SK-N-SH (cell line): Measurements from ENCODE around the gene FAM131A. TPM values are rescaled to one million over a fixed set of nuclear protein-coding genes. Genes with fewer than 3 reads are reported as not detected.

Source experiments
- CTCF ChIA-PET: fragments of 300-600, 350-600 bp; formaldehyde crosslinking; extraction: SDS; loops from one replicate; lab custom pipeline; 2021; lab: Yijun Ruan, JAX
- POLR2A ChIA-PET: fragments of 350-600 bp; sonication (Branson Sonifier 250); formaldehyde crosslinking; extraction: SDS; loops from one replicate; lab custom pipeline; 2020; ENCODE audit warnings: antibody characterized with exemption, inconsistent platforms; lab: Yijun Ruan, JAX
- DNase-seq: peaks from one replicate; pipeline ENCODE4 v3.0.0; 2012
- H2AFZ ChIP-seq: fragments of 200-600 bp; sonication (generic); 2 replicates; pipeline ENCODE4 v1.8.1; 2016; ENCODE audit warnings: antibody characterized with exemption, mild to moderate bottlenecking, low read depth
- H3F3A ChIP-seq: fragments of 200-600 bp; sonication (generic); replicated peaks from 2 replicates; pipeline ENCODE3; 2016; ENCODE audit warnings: antibody characterized with exemption, mild to moderate bottlenecking; ENCODE audit not compliant: insufficient read depth
- H3K27ac ChIP-seq, 2 experiments: fragments of 200-500 bp in 1 of 2; fragments of 200-600 bp in 1 of 2; sonication (Bioruptor generic) in 1 of 2; sonication (generic), shearing (Covaris generic) in 1 of 2; 2 replicates each; pipeline versions ENCODE4 v1.5.1 to v1.6.1; 2014 to 2016; ENCODE audit warnings: low read depth in 2 of 2, inconsistent platforms in 1 of 2, low read length in 1 of 2, mild to moderate bottlenecking in 1 of 2, mixed read lengths in 1 of 2
- H3K27me3 ChIP-seq: fragments of 200-600 bp; sonication (generic), shearing (Covaris generic); 2 replicates; pipeline ENCODE4 v1.6.1; 2016; ENCODE audit warnings: mixed run types; ENCODE audit not compliant: insufficient read depth
- H3K36me3 ChIP-seq, 2 experiments: fragments of 200-500 bp in 1 of 2; fragments of 200-600 bp in 1 of 2; sonication (Bioruptor generic) in 1 of 2; sonication (generic) in 1 of 2; replicated peaks in 1 of 2; 2 replicates each; pipeline versions ENCODE3 to v1.5.1; 2014 to 2016; ENCODE audit warnings: low read length in 1 of 2, mild to moderate bottlenecking in 1 of 2; ENCODE audit not compliant: insufficient read depth in 2 of 2, control insufficient read depth in 1 of 2
- H3K4me1 ChIP-seq, 2 experiments: fragments of 200-500 bp in 1 of 2; fragments of 200-600 bp in 1 of 2; sonication (Bioruptor generic) in 1 of 2; sonication (generic), shearing (Covaris generic) in 1 of 2; 2 replicates each; pipeline versions ENCODE4 v1.5.1 to v1.6.1; 2014 to 2016; ENCODE audit warnings: low read depth in 1 of 2, low read length in 1 of 2, mixed run types in 1 of 2; ENCODE audit not compliant: insufficient read depth in 2 of 2, control insufficient read depth in 1 of 2
- H3K4me2 ChIP-seq: fragments of 200-600 bp; sonication (generic), shearing (Covaris generic); 2 replicates; pipeline ENCODE4 v1.6.1; 2017; ENCODE audit warnings: mixed run types
- H3K4me3 ChIP-seq, 2 experiments: fragments of 200-500 bp in 1 of 2; fragments of 200-600 bp in 1 of 2; sonication (Bioruptor generic) in 1 of 2; sonication (generic), shearing (Covaris generic) in 1 of 2; 2 replicates each; pipeline versions ENCODE4 v1.5.1 to v1.8.1; 2014 to 2016; ENCODE audit warnings: low read depth in 2 of 2, inconsistent platforms in 1 of 2, low read length in 1 of 2, mild to moderate bottlenecking in 1 of 2, mixed read lengths in 1 of 2, moderate library complexity in 1 of 2
- H3K79me2 ChIP-seq: fragments of 200-600 bp; sonication (generic); 2 replicates; pipeline ENCODE4 v1.8.1; 2017; ENCODE audit warnings: mild to moderate bottlenecking; ENCODE audit not compliant: insufficient read depth
- H3K9ac ChIP-seq: fragments of 200-600 bp; sonication (generic); 2 replicates; pipeline ENCODE4 v1.6.1; 2017; ENCODE audit warnings: mixed run types
- H3K9me2 ChIP-seq: fragments of 200-600 bp; sonication (generic); 2 replicates; pipeline ENCODE4 v1.6.1; 2017; ENCODE audit warnings: mixed run types
- H3K9me3 ChIP-seq: fragments of 200-600 bp; sonication (generic); 2 replicates; pipeline ENCODE4 v1.6.1; 2017; ENCODE audit warnings: mixed run types, mild to moderate bottlenecking, moderate library complexity
- H4K20me1 ChIP-seq: fragments of 200-600 bp; sonication (generic); 2 replicates; pipeline ENCODE4 v1.6.1; 2017; ENCODE audit warnings: mild to moderate bottlenecking, mixed run types; ENCODE audit not compliant: insufficient read depth
- FOSL2 ChIP-seq: IDR thresholded peaks from 2 replicates; pipeline ENCODE4 v1.4.0; 2012; ENCODE audit warnings: low read depth, mild to moderate bottlenecking, moderate library complexity, borderline replicate concordance
- JUND ChIP-seq: IDR thresholded peaks from 2 replicates; pipeline ENCODE4 v1.4.0; 2012
- NFIC ChIP-seq: IDR thresholded peaks from 2 replicates; pipeline ENCODE4 v1.4.0; 2012; ENCODE audit warnings: borderline replicate concordance
- NRF1 ChIP-seq: IDR thresholded peaks from 2 replicates; pipeline ENCODE4 v1.6.1; 2012; ENCODE audit warnings: low read depth, mild to moderate bottlenecking, low read length
- PBX3 ChIP-seq: IDR thresholded peaks from 2 replicates; pipeline ENCODE4; 2012
- POLR2AphosphoS5 ChIP-seq: IDR thresholded peaks from 2 replicates; pipeline ENCODE4 v1.6.1; 2012; ENCODE audit warnings: low read depth, low read length
- RAD21 ChIP-seq: IDR thresholded peaks from 2 replicates; pipeline ENCODE4 v1.6.1; 2012; ENCODE audit warnings: mild to moderate bottlenecking, low read length
- REST ChIP-seq: IDR thresholded peaks from 2 replicates; pipeline ENCODE4 v1.6.1; 2012; ENCODE audit warnings: mild to moderate bottlenecking, low read depth, low read length, moderate library complexity
- SMC3 ChIP-seq: IDR thresholded peaks from 2 replicates; pipeline ENCODE4 v1.6.1; 2012; ENCODE audit warnings: low read depth, low read length, improper control_type of control experiment
- TCF12 ChIP-seq: IDR thresholded peaks from 2 replicates; pipeline ENCODE4 v1.4.0; 2012
- USF1 ChIP-seq: IDR thresholded peaks from 2 replicates; pipeline ENCODE4 v1.4.0; 2012; ENCODE audit warnings: low read depth, borderline replicate concordance
- USF2 ChIP-seq: fragments of 150-350 bp; IDR thresholded peaks from 2 replicates; pipeline ENCODE4 v1.6.1; 2017; ENCODE audit warnings: antibody characterized with exemption, low read length, low read depth, borderline replicate concordance
- ZBTB33 ChIP-seq: IDR thresholded peaks from 2 replicates; pipeline ENCODE4 v1.4.0; 2012; ENCODE audit warnings: low read depth, borderline replicate concordance
- WGBS: methylation state at CpG from one replicate; pipeline ENCODE4 v1.1.6; 2017; ENCODE audit warnings: low lambda C conversion rate; 5-methylcytosine and 5-hydroxymethylcytosine counted together
- polyA plus RNA-seq, 3 experiments: library from polyadenylated mRNA; depleted of rRNA; stranded (reverse); fragments of >200 nt; gene quantifications; 2 replicates each; pipeline ENCODE4 v1.2.3, GENCODE V29; 2012
- TF ChIP-seq, protein P1 (sequence below): fragments of 200-600 bp; sonication (generic); IDR thresholded peaks from 2 replicates; pipeline ENCODE4 v1.6.1; 2017; ENCODE audit warnings: antibody characterized with exemption, mild to moderate bottlenecking, moderate library complexity
- TF ChIP-seq, protein P2 (sequence below): IDR thresholded peaks from 2 replicates; pipeline ENCODE4 v1.4.0; 2012; ENCODE audit warnings: low read depth

Gene FAM131A
- polyA plus RNA-seq, 1 of the 3 experiments (the other 2 are of a cell fraction), result 31.6 TPM

GRCh38 chr3:184317201-184317600 lies 20.2 kb upstream of the FAM131A start:
- Histone ChIP-seq H3K4me2 (peak overlapping the region; percentile 99), H3K9ac (no peak overlapping the region), H4K20me1 (peaks cover 63% of the 10 kb centered on the region), H3K4me1 (peaks cover 31 to 38% of the 10 kb centered on the region in 2 experiments; a peak in 3 of 4 replicates), H3K27ac (peak overlapping the region in 1 of 2 experiments; percentile 89; a peak in 2 of 4 replicates), H2AFZ (no peak overlapping the region), H3K79me2 (peaks cover 74% of the 10 kb centered on the region), H3F3A (peaks cover 35% of the 10 kb centered on the region), H3K9me3 (no peaks in the 10 kb centered on the region), H3K36me3 (peaks cover 31 to 33% of the 10 kb centered on the region in 2 experiments), H3K27me3 (no peaks in the 10 kb centered on the region), H3K9me2 (no peaks in the 10 kb centered on the region), H3K4me3 (peak overlapping the region in 1 of 2 experiments; percentile 70; a peak in 1 of 4 replicates)
- CTCF ChIA-PET, result interaction anchor here (0.8 kb wide), 1 partner anchor 11 kb away, joined by 3 read pairs; no protein-coding TSS in a partner anchor
- POLR2A ChIA-PET, result interaction anchor here (2.3 kb wide), 1 partner anchor 10 kb away, joined by 5 read pairs; no protein-coding TSS in a partner anchor
- no peak for DNase-seq
- no peak for TF ChIP-seq RAD21
- 91% methylated on average over 5 of the region's 5 CpGs for WGBS

DNA sequence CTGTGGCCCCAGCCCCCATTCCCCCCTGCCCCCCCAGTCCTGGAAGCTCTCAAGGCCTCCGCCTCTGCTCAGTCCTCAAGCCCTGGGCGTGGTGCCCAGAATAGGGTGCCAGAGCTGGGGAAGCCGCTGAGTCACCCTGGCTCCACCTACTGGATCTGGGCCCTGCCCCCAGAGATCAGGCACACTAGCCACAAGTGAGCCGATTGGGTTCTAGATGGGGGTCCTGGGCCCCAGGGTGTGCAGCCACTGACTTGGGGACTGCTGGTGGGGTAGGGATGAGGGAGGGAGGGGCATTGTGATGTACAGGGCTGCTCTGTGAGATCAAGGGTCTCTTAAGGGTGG lies 17.3 kb upstream of the FAM131A start:
- CTCF ChIA-PET, result interaction anchor here (0.7 to 1.4 kb wide), 2 partner anchors 17 to 71 kb away, joined by 3 read pairs; partner anchors contain the start of genes EEF1AKMT4 and FAM131A
- TF ChIP-seq POLR2AphosphoS5 (no peak), REST (0 out of 2 replicates have a peak, but pooled peaks have one; percentile 36), TCF12 (peak; percentile 52), ZBTB33 (no peak), NFIC (peak; percentile 86), SMC3 (no peak), JUND (peak; percentile 74), PBX3 (no peak), USF1 (no peak), FOSL2 (peak; percentile 89), NRF1 (no peak), USF2 (no peak)
- TF ChIP-seq, protein P1, sequence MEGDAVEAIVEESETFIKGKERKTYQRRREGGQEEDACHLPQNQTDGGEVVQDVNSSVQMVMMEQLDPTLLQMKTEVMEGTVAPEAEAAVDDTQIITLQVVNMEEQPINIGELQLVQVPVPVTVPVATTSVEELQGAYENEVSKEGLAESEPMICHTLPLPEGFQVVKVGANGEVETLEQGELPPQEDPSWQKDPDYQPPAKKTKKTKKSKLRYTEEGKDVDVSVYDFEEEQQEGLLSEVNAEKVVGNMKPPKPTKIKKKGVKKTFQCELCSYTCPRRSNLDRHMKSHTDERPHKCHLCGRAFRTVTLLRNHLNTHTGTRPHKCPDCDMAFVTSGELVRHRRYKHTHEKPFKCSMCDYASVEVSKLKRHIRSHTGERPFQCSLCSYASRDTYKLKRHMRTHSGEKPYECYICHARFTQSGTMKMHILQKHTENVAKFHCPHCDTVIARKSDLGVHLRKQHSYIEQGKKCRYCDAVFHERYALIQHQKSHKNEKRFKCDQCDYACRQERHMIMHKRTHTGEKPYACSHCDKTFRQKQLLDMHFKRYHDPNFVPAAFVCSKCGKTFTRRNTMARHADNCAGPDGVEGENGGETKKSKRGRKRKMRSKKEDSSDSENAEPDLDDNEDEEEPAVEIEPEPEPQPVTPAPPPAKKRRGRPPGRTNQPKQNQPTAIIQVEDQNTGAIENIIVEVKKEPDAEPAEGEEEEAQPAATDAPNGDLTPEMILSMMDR, result no peak
- TF ChIP-seq, protein P2, sequence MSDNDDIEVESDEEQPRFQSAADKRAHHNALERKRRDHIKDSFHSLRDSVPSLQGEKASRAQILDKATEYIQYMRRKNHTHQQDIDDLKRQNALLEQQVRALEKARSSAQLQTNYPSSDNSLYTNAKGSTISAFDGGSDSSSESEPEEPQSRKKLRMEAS, result no peak

More for the DNA sequence above, 17.3 kb upstream of the FAM131A start:
- H3K4me1 ChIP-seq, result peaks cover 31 to 34% of the 10 kb centered on the region in 2 experiments; a peak in 3 of 4 replicates
- H3K36me3 ChIP-seq, result peaks cover 60 to 61% of the 10 kb centered on the region in 2 experiments
- DNase-seq, result peak; percentile 71
- H3K9me2 ChIP-seq, result no peaks in the 10 kb centered on the region
- H2AFZ ChIP-seq, result no peak overlapping the region
- WGBS, result 9% methylated on average over 3 of the region's 4 CpGs
- peak overlapping the region; percentile 82 to 89; a peak in 3 of 4 replicates for H3K27ac ChIP-seq
- H3K79me2 ChIP-seq, result peaks cover 96% of the 10 kb centered on the region
- H3K4me2 ChIP-seq, result peak overlapping the region; percentile 81; the same call in 1 of the 2 replicates
- peaks cover 36% of the 10 kb centered on the region for H3F3A ChIP-seq
- H4K20me1 ChIP-seq, result peaks cover 80% of the 10 kb centered on the region
- H3K9ac ChIP-seq, result peak overlapping the region; percentile 52; the same call in 1 of the 2 replicates
- POLR2A ChIA-PET, result interaction anchor here (1.0 kb wide), 2 partner anchors 9 to 15 kb away, joined by 3 read pairs; no protein-coding TSS in a partner anchor
- no peaks in the 10 kb centered on the region for H3K9me3 ChIP-seq
- H3K27me3 ChIP-seq, result no peaks in the 10 kb centered on the region
- no peak overlapping the region for H3K4me3 ChIP-seq
